ENCODE data around the gene ELMO2.

- TF ChIP-seq POLR2A (IDR thresholded peaks at IDR 0.05) (no peak), CTCF (IDR thresholded peaks at IDR 0.05) (no peak), POLR2AphosphoS5 (IDR thresholded peaks at IDR 0.05) (no peak), EP300 (IDR thresholded peaks at IDR 0.05) (no peak)
Observed at GRCh38 chr20:46347841-46348803, 58.3 kb downstream of the ELMO2 start.

All from upper lobe of left lung (tissue), 4 donors.